ENCODE results near the gene CEACAM8. TPM values are rescaled to one million over a fixed set of nuclear protein-coding genes. Genes with fewer than 3 reads are reported as not detected.

CEACAM8 gene
- total and polyA plus RNA-seq, 2 donors from 2014 or later: not detected

DNA sequence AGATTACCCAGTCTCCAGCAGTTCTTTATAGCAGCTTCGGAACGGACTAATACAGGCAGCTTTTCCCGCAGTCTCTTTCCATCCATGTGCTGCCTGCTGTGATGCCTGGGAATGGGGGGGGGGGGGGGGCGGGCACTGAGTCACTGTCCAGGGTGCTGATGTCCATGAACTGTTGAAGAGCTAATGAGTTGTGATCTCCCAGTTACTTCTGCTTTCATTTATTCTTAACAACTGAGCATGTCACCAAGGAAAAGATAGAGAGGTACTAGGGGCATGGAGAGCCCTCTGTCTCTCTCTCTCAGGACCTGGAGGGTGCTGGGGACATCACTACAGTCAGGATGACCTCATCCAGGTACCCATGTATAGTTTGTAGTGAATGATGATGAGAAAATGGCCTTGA is 46.2 kb downstream of the CEACAM8 start:
- no peaks in the 10 kb centered on the region for H3K9me3 ChIP-seq (ENCODE audit: control insufficient read depth in 2 of 3, insufficient read depth in 1 of 3, low read length in 3 of 3)
- TF ChIP-seq, protein P1, sequence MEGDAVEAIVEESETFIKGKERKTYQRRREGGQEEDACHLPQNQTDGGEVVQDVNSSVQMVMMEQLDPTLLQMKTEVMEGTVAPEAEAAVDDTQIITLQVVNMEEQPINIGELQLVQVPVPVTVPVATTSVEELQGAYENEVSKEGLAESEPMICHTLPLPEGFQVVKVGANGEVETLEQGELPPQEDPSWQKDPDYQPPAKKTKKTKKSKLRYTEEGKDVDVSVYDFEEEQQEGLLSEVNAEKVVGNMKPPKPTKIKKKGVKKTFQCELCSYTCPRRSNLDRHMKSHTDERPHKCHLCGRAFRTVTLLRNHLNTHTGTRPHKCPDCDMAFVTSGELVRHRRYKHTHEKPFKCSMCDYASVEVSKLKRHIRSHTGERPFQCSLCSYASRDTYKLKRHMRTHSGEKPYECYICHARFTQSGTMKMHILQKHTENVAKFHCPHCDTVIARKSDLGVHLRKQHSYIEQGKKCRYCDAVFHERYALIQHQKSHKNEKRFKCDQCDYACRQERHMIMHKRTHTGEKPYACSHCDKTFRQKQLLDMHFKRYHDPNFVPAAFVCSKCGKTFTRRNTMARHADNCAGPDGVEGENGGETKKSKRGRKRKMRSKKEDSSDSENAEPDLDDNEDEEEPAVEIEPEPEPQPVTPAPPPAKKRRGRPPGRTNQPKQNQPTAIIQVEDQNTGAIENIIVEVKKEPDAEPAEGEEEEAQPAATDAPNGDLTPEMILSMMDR (IDR thresholded peaks at IDR 0.05; ENCODE audit: borderline replicate concordance, extremely low read depth, insufficient read depth): no peak
- FAIRE-seq: no peak
- H3K9ac ChIP-seq (ENCODE audit: low read length in 3 of 3): no peak overlapping the region
- H3K4me3 ChIP-seq (ENCODE audit: low read length in 3 of 3): no peak overlapping the region
- intact Hi-C loops (cut with DNase I): no loop called here
- no peak for DNase-seq
- no peaks in the 10 kb centered on the region for H3K36me3 ChIP-seq (ENCODE audit: control insufficient read depth in 2 of 3, insufficient read depth in 3 of 3, low read length in 3 of 3)
- no peak overlapping the region for H3K27ac ChIP-seq (ENCODE audit: low read depth in 2 of 2, low read length in 2 of 2)
- no peaks in the 10 kb centered on the region for H3K27me3 ChIP-seq (ENCODE audit: control insufficient read depth, insufficient read depth, low read length)
- H3K4me1 ChIP-seq (ENCODE audit: control insufficient read depth in 2 of 3, insufficient read depth in 2 of 3, low read depth in 1 of 3, low read length in 3 of 3): no peaks in the 10 kb centered on the region

DNA sequence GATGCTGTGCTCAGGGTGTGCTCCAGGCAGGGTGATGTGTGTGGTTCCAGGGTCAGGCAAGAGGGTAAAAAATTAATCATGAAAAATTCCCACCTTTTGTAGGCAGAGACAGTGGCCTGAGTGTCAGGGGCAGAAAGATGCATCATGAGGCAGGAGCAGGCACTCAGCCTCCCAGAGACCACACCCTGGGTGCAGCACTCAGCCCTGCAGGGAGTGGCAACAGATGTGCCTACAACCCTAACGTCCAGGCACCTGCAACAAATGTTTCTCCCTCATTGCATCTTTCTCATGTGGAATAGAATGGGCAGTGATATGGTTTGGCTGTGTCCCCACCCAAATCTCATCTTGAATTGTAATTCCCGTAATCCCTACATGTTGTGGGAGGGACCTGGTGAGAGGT is 46.8 kb downstream of the CEACAM8 start:
- DNase-seq (no peak), FAIRE-seq (no peak)
- TF ChIP-seq, protein P1 (IDR thresholded peaks at IDR 0.05; ENCODE audit: borderline replicate concordance, extremely low read depth, insufficient read depth): no peak
- intact Hi-C loops (cut with DNase I): no loop called here
- Histone ChIP-seq H3K27ac (ENCODE audit: low read depth in 2 of 2, low read length in 2 of 2) (no peak overlapping the region), H3K4me1 (ENCODE audit: control insufficient read depth in 2 of 3, insufficient read depth in 2 of 3, low read depth in 1 of 3, low read length in 3 of 3) (no peaks in the 10 kb centered on the region), H3K9ac (ENCODE audit: low read length in 3 of 3) (no peak overlapping the region), H3K4me3 (ENCODE audit: low read length in 3 of 3) (no peak overlapping the region), H3K9me3 (ENCODE audit: control insufficient read depth in 2 of 3, insufficient read depth in 1 of 3, low read length in 3 of 3) (no peaks in the 10 kb centered on the region), H3K36me3 (ENCODE audit: control insufficient read depth in 2 of 3, insufficient read depth in 3 of 3, low read length in 3 of 3) (no peaks in the 10 kb centered on the region), H3K27me3 (ENCODE audit: control insufficient read depth, insufficient read depth, low read length) (no peaks in the 10 kb centered on the region)

DNA sequence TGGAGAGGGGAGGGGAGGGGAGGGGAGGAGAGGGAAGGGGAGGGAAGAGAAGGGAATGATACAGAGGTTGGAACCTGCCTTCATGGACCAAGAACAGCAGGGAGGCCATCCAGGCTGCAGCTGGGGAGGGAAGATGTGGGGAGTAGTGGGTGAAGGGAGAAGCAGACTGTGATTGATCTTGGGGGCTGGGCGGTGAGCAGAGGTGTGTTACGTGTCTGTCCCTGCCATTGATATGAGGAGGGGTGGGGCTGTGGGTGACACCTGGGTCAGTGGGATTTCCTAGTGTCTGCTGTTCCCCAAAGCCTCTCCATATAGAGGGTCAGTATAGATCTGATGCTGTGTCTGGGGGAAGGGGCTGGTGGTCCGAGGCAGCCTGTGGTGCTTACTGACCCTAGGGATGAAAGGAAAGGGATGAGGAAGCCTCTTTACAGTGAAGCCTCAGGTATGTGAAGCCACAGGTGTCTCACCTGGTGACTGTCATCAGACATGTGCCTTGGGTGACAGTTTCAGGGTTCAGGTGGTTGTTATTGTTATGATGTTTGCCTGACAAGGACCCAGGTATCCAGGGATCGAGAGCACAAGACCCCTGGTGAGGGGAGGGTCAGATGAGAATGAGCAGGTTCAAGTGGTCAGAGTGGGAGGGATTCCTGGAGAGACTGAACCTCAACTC is 47.8 kb downstream of the CEACAM8 start:
- Histone ChIP-seq H3K27ac (ENCODE audit: low read depth in 2 of 2, low read length in 2 of 2) (no peak overlapping the region), H3K9ac (ENCODE audit: low read length in 3 of 3) (no peak overlapping the region), H3K9me3 (ENCODE audit: control insufficient read depth in 2 of 3, insufficient read depth in 1 of 3, low read length in 3 of 3) (no peaks in the 10 kb centered on the region), H3K4me1 (ENCODE audit: control insufficient read depth in 2 of 3, insufficient read depth in 2 of 3, low read depth in 1 of 3, low read length in 3 of 3) (no peaks in the 10 kb centered on the region), H3K27me3 (ENCODE audit: control insufficient read depth, insufficient read depth, low read length) (no peaks in the 10 kb centered on the region), H3K36me3 (ENCODE audit: control insufficient read depth in 2 of 3, insufficient read depth in 3 of 3, low read length in 3 of 3) (no peaks in the 10 kb centered on the region), H3K4me3 (ENCODE audit: low read length in 3 of 3) (no peak overlapping the region)
- TF ChIP-seq, protein P1 (IDR thresholded peaks at IDR 0.05; ENCODE audit: borderline replicate concordance, extremely low read depth, insufficient read depth): no peak
- DNase-seq: no peak
- no peak for FAIRE-seq
- intact Hi-C loops (cut with DNase I): no loop called here

DNA sequence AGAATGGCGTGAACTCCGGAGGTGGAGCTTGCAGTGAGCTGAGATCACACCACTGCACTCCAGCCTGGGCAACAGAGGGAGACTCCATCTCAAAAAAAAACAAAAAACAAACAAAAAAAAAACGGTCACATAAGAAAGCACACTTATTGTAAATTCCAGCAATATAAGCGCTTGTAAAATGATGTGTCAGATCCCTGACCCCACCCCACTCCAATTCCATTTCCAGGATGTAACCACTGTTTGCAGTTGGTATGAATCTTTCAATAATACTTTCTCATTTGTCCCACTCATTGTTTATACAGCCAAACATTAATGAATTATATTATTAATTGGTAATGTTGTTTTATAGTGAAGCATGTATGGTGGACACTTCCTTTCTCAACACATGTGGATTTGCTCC is 50.6 kb downstream of the CEACAM8 start:
- H3K9me3 ChIP-seq (ENCODE audit: control insufficient read depth in 2 of 3, insufficient read depth in 1 of 3, low read length in 3 of 3): no peaks in the 10 kb centered on the region
- intact Hi-C loops (cut with DNase I): no loop called here
- H3K27me3 ChIP-seq (ENCODE audit: control insufficient read depth, insufficient read depth, low read length): no peaks in the 10 kb centered on the region
- no peaks in the 10 kb centered on the region for H3K36me3 ChIP-seq (ENCODE audit: control insufficient read depth in 2 of 3, insufficient read depth in 3 of 3, low read length in 3 of 3)
- FAIRE-seq (no peak), DNase-seq (no peak)
- no peak overlapping the region for H3K27ac ChIP-seq (ENCODE audit: low read depth in 2 of 2, low read length in 2 of 2)
- no peak overlapping the region for H3K9ac ChIP-seq (ENCODE audit: low read length in 3 of 3)
- TF ChIP-seq, protein P1 (IDR thresholded peaks at IDR 0.05; ENCODE audit: borderline replicate concordance, extremely low read depth, insufficient read depth): no peak
- no peaks in the 10 kb centered on the region for H3K4me1 ChIP-seq (ENCODE audit: control insufficient read depth in 2 of 3, insufficient read depth in 2 of 3, low read depth in 1 of 3, low read length in 3 of 3)
- H3K4me3 ChIP-seq (ENCODE audit: low read length in 3 of 3): no peak overlapping the region

Measured in kidney (tissue), 14 donors.